Neural progenitor cell (in vitro differentiated cells): ENCODE data around the gene WDR45B.

ENCODE experiments used
- EZH2 ChIP-seq: fragments of 200-600 bp; sonication (generic); IDR thresholded peaks from 2 replicates; pipeline ENCODE4 v1.6.1; 2017; ENCODE audit warnings: antibody characterized with exemption, mild to moderate bottlenecking, moderate library complexity
- EZH2phosphoT487 ChIP-seq: fragments of 200-600 bp; sonication (generic); IDR thresholded peaks from 2 replicates; pipeline ENCODE4 v1.6.1; 2017; ENCODE audit warnings: antibody characterized with exemption
- TF ChIP-seq, protein P1 (sequence below): fragments of 200-600 bp; sonication (generic); IDR thresholded peaks from 2 replicates; pipeline ENCODE4 v1.5.1; 2017; ENCODE audit warnings: antibody characterized with exemption, mild to moderate bottlenecking

DNA sequence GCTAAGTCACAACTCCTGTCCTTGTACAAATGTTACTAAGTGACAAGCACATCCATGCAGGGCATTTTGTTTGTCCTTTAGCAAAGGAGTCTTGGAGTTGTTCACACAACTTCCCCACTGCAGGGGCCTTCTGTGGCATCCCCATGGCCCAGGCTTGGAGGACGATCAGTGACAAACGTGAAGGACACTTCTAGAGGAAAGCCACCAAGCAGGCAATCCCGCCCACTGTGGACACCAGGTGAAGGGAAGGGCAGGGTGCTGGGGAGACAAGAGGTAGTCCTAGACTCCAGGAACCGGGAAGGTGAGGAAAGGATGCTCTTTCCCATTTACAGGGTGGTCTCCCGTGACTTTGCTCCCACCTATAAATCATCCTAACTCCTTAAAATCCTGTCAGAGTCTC, 4.1 kb downstream of the WDR45B start:
- TF ChIP-seq, protein P1, sequence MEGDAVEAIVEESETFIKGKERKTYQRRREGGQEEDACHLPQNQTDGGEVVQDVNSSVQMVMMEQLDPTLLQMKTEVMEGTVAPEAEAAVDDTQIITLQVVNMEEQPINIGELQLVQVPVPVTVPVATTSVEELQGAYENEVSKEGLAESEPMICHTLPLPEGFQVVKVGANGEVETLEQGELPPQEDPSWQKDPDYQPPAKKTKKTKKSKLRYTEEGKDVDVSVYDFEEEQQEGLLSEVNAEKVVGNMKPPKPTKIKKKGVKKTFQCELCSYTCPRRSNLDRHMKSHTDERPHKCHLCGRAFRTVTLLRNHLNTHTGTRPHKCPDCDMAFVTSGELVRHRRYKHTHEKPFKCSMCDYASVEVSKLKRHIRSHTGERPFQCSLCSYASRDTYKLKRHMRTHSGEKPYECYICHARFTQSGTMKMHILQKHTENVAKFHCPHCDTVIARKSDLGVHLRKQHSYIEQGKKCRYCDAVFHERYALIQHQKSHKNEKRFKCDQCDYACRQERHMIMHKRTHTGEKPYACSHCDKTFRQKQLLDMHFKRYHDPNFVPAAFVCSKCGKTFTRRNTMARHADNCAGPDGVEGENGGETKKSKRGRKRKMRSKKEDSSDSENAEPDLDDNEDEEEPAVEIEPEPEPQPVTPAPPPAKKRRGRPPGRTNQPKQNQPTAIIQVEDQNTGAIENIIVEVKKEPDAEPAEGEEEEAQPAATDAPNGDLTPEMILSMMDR, result no peak
- TF ChIP-seq EZH2 (no peak), EZH2phosphoT487 (no peak)
